Esophagus squamous epithelium (tissue), 5 donors: ENCODE measurements around the gene TLE5. TPM values are rescaled to one million over a fixed set of nuclear protein-coding genes. Genes with fewer than 3 reads are reported as not detected.

Experiments used
- DNase-seq: peaks from one replicate; lab custom pipeline; 2025; lab: John Stamatoyannopoulos, UW
- H3K27ac ChIP-seq, 4 donors: fragments of 200-600 bp; sonication (generic); one replicate each; pipeline ENCODE4 v1.5.1; 2016 to 2019; ENCODE audit warnings: mild to moderate bottlenecking in 1 of 4
- H3K27me3 ChIP-seq, 4 donors: fragments of 200-600 bp; sonication (generic); 1 replicate in 3 of 4; 2 replicates in 1 of 4; pipeline versions ENCODE4 v1.5.1 to v1.6.0; 2017 to 2021; ENCODE audit warnings: antibody characterized with exemption in 1 of 4
- H3K36me3 ChIP-seq, 3 donors: fragments of 200-600 bp; sonication (generic); one replicate each; pipeline ENCODE4 v1.5.1; 2016 to 2019
- H3K4me1 ChIP-seq, 3 donors: fragments of 200-600 bp; sonication (generic); one replicate each; pipeline ENCODE4 v1.5.1; 2017 to 2019
- H3K4me3 ChIP-seq, 4 donors: fragments of 200-600 bp; sonication (generic); 1 replicate in 3 of 4; 2 replicates in 1 of 4; pipeline ENCODE4 v1.5.1; 2016 to 2019; ENCODE audit warnings: mild to moderate bottlenecking in 2 of 4, moderate library complexity in 1 of 4
- H3K9me3 ChIP-seq, 3 donors: fragments of 200-600 bp; sonication (generic); one replicate each; pipeline ENCODE4 v1.5.1; 2016 to 2019
- CTCF ChIP-seq, 6 experiments: fragments of 450-650 bp in 4 of 6; fragments of 200-600 bp in 2 of 6; sonication (generic) in 2 of 6; IDR thresholded peaks; one replicate each; pipeline ENCODE4 v1.5.1; 2016 to 2019; ENCODE audit warnings: antibody characterized with exemption in 6 of 6, mild to moderate bottlenecking in 4 of 6, moderate library complexity in 4 of 6
- POLR2A ChIP-seq, 4 donors: fragments of 450-650 bp; IDR thresholded peaks; one replicate each; pipeline ENCODE4 v1.6.1; 2017; ENCODE audit warnings: antibody characterized with exemption in 4 of 4, mild to moderate bottlenecking in 4 of 4, moderate library complexity in 3 of 4
- WGBS, 2 donors: methylation state at CpG; one replicate each; pipeline ENCODE4 v1.1.5; 2018; 5-methylcytosine and 5-hydroxymethylcytosine counted together
- intact Hi-C: fragments of 100-400 bp; cut with DNase I; formaldehyde crosslinking; loops from one replicate; pipeline ENCODE4 v1.15.0; 2022
- total RNA-seq, 4 donors: library from RNA; depleted of rRNA; stranded (reverse); fragments of >200 nt; gene quantifications; one replicate each; pipeline ENCODE4 v1.1.0, GENCODE V29; 2016
- donor health status: DM: yes; HTN: yes; CAD: no.

TLE5 gene
- total RNA-seq, 4 donors from 2014 or later: 141 to 433 (median 298) TPM

DNA sequence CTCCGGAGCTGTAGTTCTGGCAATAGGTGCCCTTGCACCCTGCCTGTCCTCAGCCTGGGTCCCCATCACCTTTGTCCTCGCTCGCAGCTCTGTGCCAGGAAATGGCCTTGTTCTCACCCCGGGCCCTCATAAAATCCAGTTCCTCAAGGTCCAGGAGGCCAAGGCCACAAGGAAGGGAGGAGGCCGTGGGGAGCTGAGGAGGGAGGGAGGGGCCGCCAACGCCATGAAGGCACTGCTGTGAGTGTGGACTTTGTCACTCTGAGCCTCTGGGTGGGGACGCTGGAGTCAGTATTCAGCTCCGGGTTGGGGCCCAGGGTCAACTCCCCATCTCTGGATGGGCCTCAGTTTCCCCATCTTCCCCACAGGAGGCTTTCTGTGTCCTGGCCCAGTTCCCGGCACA, 22.6 kb upstream of the TLE5 start:
- Histone ChIP-seq H3K27ac (no peak overlapping the region), H3K27me3 (no peaks in the 10 kb centered on the region), H3K4me3 (no peak overlapping the region), H3K9me3 (no peaks in the 10 kb centered on the region), H3K4me1 (peaks cover 0 to 11% (median 10%) of the 10 kb centered on the region in 3 donors), H3K36me3 (no peaks in the 10 kb centered on the region)
- no peak for TF ChIP-seq POLR2A (IDR thresholded peaks at IDR 0.05)
- no peak for TF ChIP-seq CTCF (IDR thresholded peaks at IDR 0.05)
- 78 to 90% methylated on average over 2 to 3 of the region's 10 CpGs for WGBS, 2 donors
- DNase-seq: no peak
- intact Hi-C loops: no loop called here

DNA sequence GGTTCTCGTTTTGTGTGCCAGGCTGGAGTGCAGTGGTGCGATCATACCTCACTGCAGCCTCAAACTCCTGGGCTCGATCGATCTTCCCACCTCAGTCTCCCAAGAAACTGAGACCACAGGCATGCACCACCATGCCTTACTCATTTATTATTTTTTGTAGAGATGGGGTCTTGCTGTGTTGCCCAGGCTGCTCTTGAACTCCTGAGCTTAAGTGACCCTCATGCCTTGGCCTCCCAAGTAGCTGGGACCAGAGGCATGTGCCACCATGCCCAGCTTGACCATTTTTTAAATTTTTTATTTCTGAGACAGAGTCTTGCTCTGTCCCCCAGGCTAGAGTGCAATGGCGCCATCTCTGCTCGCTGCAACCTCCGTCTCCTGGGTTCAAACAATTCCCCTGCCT, 21.7 kb upstream of the TLE5 start:
- no peaks in the 10 kb centered on the region for H3K27me3 ChIP-seq
- 90 to 92% methylated on average over 7 of the region's 7 CpGs for WGBS, 2 donors
- intact Hi-C loops: no loop called here
- no peaks in the 10 kb centered on the region for H3K9me3 ChIP-seq
- H3K36me3 ChIP-seq: no peaks in the 10 kb centered on the region
- H3K27ac ChIP-seq: no peak overlapping the region
- H3K4me1 ChIP-seq: peaks cover 0 to 14% (median 11%) of the 10 kb centered on the region in 3 donors
- no peak for DNase-seq
- TF ChIP-seq POLR2A (IDR thresholded peaks at IDR 0.05) (no peak), CTCF (IDR thresholded peaks at IDR 0.05) (no peak)
- no peak overlapping the region for H3K4me3 ChIP-seq

GRCh38 chr19:3082331-3082730, 20.0 kb upstream of the TLE5 start:
- no peak for DNase-seq
- no peaks in the 10 kb centered on the region for H3K36me3 ChIP-seq
- H3K4me3 ChIP-seq: no peak overlapping the region
- no peaks in the 10 kb centered on the region for H3K9me3 ChIP-seq
- H3K4me1 ChIP-seq: peaks cover 0 to 14% (median 11%) of the 10 kb centered on the region in 3 donors
- intact Hi-C loops: no loop called here
- H3K27ac ChIP-seq: no peak overlapping the region
- H3K27me3 ChIP-seq: no peaks in the 10 kb centered on the region
- 80 to 90% methylated on average over 10 of the region's 10 CpGs for WGBS, 2 donors
- TF ChIP-seq POLR2A (IDR thresholded peaks at IDR 0.05) (no peak), CTCF (IDR thresholded peaks at IDR 0.05) (no peak)

- WGBS, 2 donors: 22 to 29% methylated on average over 7 to 12 of the region's 12 CpGs
- intact Hi-C loops: no loop called here
- H3K36me3 ChIP-seq: no peaks in the 10 kb centered on the region
- H3K4me3 ChIP-seq: no peak overlapping the region
- H3K27me3 ChIP-seq: no peaks in the 10 kb centered on the region
- no peak for DNase-seq
- no peaks in the 10 kb centered on the region for H3K9me3 ChIP-seq
- H3K4me1 ChIP-seq: peaks cover 0 to 24% (median 18%) of the 10 kb centered on the region in 3 donors
- H3K27ac ChIP-seq: peak overlapping the region in 3 of 4 donors; percentile 42 to 62 (median 47)
- TF ChIP-seq POLR2A (IDR thresholded peaks at IDR 0.05) (no peak), CTCF (IDR thresholded peaks at IDR 0.05) (no peak)
Observed at GRCh38 chr19:3080286-3080685, 18.0 kb upstream of the TLE5 start.

DNA sequence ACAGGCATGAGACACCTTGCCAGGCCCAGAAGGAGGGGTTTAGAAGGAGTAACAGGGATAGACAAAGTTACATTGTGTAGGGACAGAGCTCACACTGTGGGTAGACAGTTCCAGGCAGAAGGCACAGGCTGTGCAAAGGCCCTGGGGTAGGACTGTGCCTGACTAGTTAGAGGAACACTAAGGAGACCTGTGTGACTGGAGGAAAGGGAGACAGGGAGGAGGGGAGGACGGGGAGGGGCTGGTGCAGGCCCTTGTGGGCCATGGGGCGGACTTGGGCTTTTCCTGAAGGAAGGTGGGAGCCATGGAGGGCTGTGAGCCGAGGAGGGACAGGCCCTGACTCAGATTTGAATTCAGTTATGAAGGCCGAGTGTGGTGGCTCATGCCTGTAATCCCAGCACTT, 17.3 kb upstream of the TLE5 start:
- intact Hi-C loops: loop anchor here (5.0 to 10.0 kb wide), 3 partner anchors 33 to 115 kb away; no protein-coding TSS in a partner anchor
- H3K4me1 ChIP-seq: peaks cover 0 to 25% (median 18%) of the 10 kb centered on the region in 3 donors
- no peak overlapping the region for H3K4me3 ChIP-seq
- TF ChIP-seq POLR2A (IDR thresholded peaks at IDR 0.05): no peak
- no peak for TF ChIP-seq CTCF (IDR thresholded peaks at IDR 0.05)
- H3K36me3 ChIP-seq: no peaks in the 10 kb centered on the region
- WGBS, 2 donors: 73 to 87% methylated on average over 3 to 4 of the region's 4 CpGs
- no peak for DNase-seq
- H3K9me3 ChIP-seq: no peaks in the 10 kb centered on the region
- H3K27me3 ChIP-seq: no peaks in the 10 kb centered on the region
- peak overlapping the region in 2 of 4 donors; percentile 47 to 62 for H3K27ac ChIP-seq
